NCI-H69 (cell line): ENCODE results near the gene SPATA21.
A peak's percentile ranks its signal among the peaks of the same experiment; 100 is the strongest.

Experiments used
- DNase-seq: peaks from one replicate; lab custom pipeline; 2025; lab: John Stamatoyannopoulos, UW

SPATA21 gene

DNA sequence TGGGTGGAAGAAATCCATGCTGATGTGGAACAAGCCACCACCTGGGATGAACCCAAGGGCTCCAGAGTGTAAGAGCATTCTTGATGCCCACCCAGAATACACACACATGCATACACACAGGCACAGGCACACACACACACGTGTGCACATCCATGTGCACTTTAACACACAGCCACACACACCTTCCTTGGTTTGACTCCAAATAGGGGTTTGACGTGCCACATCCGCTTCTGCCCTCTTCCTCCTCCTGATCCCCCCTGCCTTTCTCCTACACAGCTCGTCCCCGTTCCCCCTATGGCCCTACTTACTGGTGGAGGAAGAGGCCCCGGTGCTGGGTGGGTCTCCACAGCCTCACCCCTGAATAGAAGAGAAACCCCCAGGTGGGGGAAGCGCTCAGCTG lies 16.0 kb downstream of the SPATA21 start:
- no peak for DNase-seq

GRCh38 chr1:16420424-16421118 lies 16.7 kb downstream of the SPATA21 start:
- no peak for DNase-seq

- DNase-seq = no peak
Observed at GRCh38 chr1:16418823-16419425, 18.3 kb downstream of the SPATA21 start.

GRCh38 chr1:16413191-16413590 lies 24.0 kb downstream of the SPATA21 start:
- DNase-seq = no peak

DNA sequence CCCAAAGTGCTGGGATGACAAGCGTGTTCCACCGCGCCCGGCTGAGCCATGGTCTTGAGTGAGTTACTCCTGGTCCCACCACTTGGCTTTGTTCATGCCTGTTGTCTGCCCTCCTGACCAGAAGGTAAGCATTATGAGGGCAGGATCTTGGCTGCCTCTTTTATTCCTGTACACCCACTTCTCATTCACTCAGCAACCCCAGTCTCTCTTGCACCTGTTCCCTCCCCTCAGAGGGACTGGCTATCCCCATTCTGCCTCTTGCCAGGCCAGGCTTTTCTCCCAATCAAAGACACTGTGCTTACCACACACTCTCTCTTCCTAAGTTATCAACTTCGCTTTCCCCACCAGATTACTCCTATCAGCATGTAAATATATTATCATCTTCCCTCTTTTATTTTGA lies 26.4 kb downstream of the SPATA21 start:
- DNase-seq = no peak

GRCh38 chr1:16409536-16410152 lies 27.6 kb downstream of the SPATA21 start:
- no peak for DNase-seq

DNA sequence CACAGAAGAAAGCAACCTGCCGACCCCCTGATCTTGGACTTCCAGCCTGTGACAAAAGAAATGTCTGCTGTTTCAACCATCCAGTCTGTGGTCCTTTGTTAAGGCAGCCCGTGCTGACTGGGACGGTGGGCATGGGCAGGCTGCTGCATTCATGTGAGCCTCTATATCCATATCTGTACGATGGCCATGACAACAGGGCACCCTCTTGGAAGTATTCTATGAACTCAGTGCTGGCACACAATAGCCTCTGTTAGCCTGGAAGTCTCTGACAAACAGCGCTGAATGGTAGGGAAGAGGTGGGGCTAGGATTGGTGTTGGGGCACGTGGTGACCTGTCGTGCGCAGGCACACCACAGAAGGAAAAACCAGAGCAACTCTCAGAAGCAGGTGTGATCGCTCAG lies 30.4 kb downstream of the SPATA21 start:
- DNase-seq = no peak

DNA sequence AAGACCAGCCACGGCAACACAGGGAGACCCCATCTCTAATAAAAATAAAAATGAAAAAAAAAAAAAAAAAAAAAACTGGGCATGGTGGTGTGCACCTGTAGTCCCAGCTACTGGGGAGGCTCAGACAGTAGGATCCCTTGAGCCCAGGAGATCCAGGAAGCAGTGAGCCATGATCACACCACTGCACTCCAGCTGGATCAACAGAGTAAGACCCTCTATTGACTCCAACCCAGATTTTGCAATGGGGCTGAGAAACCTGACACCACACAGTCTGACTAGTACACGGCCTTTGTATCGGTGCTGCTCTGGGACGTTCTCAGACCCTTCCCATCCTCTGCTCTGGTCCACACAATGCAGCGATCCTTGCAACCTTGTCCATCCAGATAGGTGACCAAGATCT lies 31.8 kb downstream of the SPATA21 start:
- no peak for DNase-seq

- DNase-seq = no peak
Observed at GRCh38 chr1:16402742-16403141, 34.5 kb downstream of the SPATA21 start.

DNA sequence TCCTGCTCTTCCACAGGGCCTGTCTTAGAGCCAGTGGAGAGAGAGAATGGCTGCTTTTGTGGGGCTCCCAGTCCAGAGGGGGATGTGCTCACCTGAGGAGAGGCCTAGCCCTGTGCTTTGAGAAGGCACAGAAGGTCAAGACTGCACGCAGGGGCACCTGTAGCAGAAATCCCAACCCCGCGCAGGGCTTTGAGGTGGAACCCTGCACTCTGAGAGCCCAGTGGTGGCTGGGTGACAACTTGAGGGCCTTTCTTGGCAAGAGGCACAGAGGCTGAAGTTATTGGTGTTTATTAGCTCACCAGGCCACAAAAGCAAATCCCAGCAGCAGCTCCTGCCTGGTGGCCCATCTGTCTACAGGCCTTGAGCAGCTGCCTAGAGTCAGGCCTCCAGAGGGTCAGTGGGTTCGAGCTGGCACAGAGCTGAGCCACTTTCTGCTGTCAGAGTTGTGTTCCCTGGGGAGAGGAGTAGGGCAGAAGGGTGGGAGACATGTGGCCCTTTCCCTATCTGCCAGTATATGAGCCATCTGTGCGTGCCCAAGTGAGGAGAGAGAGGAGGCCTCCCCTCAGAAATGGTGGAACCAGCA lies 38.8 kb downstream of the SPATA21 start:
- peak; percentile 7 for DNase-seq

DNA sequence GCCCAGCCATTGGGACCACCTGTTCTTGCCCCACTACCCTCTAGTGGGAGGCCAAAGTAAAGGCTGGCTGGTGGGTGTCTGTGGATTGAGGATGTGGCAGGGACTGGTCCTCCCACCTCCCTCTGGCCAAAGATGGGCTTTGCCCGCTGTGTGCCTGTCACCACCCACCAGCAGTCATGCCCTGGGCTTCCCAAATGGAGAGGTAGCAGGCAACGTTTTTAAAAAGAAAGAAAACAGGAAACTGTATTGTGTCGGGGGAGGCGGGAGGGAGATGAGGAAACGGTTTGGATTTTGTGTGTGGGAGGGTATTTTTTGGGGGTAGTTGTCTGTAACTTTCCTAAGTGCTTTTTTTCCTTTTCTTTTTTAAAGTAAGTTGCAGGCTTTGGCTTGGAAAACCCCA lies 40.1 kb downstream of the SPATA21 start:
- no peak for DNase-seq

GRCh38 chr1:16396591-16396990 lies 40.6 kb downstream of the SPATA21 start:
- no peak for DNase-seq

DNA sequence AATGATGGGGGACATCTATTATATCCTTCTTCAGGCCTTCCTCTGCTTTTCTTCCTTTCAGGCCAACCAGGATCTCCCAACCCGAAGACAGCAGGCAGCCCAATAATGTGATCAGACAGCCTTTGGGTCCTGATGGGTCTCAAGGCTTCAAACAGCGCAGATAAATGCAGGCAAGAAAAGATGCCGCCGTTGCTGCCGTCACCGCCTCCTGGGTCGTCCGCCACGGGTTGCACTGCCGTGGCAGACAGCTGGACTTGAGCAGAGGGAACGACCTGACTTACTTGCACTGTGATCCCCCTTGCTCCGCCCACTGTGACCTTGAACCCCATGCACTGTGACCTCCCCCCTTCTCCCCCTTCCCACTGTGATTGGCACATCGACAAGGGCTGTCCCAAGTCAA lies 42.2 kb downstream of the SPATA21 start:
- DNase-seq = no peak

DNA sequence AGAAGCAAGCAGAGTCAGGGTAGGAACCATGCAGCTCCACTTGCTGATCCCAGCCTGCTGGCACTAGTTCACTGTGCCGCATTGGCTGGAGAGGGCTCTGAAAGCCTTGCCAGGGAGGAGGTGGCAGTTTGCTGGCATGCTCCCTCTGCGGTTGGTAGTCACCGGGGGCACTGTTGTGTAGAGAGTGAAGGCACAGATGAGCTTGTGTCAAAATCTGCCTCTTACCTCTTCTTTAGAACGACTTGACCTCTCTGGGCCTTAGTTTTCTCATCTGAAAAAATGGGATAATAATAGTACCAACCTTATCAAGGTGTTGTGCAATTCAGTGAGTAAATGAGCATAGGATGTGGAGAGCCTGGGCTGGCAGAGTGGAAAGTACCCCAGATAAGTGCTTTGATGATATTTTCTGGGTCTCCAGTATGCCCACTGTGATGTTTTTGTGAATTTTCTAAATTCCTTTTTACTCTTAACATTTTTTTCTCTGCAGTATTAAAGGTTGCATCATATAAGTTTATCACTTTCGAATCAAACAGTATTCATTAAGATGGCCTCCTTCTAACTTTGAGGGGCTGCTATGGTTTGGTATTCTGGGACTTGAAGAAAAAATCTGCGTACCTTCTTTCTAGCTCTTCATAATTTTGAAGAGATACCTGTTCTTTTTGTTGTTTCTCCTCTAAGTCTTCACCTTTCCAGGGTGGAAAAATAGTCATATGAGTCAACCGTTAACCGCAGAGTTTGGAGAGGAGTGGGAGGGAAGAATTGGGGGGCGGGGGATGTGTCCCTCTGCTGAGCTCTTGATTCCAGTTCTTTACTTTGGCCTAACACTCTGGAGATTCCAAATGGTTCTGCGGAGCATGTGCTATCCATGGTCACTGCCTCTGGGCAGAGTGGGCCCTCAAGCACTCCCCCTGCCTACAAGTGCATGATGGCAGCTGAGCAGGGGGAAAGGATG lies 43.4 kb downstream of the SPATA21 start:
- DNase-seq = peak; percentile 4

DNA sequence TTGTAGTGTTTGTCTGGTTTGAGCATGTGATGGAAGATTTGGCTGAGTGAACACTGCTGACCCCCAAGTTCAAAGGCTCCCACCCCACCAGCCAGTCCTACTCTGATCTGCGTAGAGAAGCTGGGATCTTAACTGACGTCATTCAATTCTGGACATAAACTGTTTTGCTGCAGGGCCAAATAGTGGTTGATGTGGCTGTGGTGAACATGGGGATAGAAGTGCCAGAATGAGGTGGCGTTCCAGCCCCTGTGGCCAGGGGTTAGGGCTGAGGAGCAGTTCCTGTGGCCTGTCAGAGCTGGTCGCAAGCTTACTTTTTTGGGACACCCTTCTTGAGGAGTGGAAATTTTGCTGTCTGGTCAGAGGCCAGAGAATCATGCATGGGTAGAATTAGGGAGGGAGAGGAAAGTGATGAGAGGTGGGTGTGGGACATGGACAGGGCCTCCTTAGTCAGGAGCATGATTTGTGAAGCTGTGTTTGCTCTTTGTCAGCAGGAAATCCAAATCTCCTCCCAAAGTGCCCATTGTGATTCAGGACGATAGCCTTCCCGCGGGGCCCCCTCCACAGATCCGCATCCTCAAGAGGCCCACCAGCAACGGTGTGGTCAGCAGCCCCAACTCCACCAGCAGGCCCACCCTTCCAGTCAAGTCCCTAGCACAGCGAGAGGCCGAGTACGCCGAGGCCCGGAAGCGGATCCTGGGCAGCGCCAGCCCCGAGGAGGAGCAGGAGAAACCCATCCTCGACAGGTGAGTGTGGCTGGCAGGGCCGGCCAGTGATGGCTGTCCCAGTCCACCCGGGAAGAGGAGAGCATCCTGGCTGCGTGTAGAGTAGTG lies 44.3 kb downstream of the SPATA21 start:
- no peak for DNase-seq

GRCh38 chr1:16391411-16391810 lies 45.8 kb downstream of the SPATA21 start:
- no peak for DNase-seq

- no peak for DNase-seq
Observed at GRCh38 chr1:16387201-16388188, 49.7 kb downstream of the SPATA21 start.

- no peak for DNase-seq
Observed at GRCh38 chr1:16386454-16387113, 50.6 kb downstream of the SPATA21 start.
